Lung microvascular endothelial cell (primary cell): ENCODE measurements around the gene ANKRD2. TPM values are rescaled to one million over a fixed set of nuclear protein-coding genes. Genes with fewer than 3 reads are reported as not detected.
A peak's percentile ranks its signal among the peaks of the same experiment; 100 is the strongest.
"Not testable (repeated sequence)": the region's sequence is repeated elsewhere in the genome, so short reads cannot be mapped to it uniquely, and the experiment has no call there.

ENCODE experiments used
- DNase-seq, 2 donors: peaks; one replicate each; pipeline versions ENCODE4 v3.0.0 to v3.0.0-alpha.2; 2010; ENCODE audit warnings: low read depth in 2 of 2
- total RNA-seq: library from RNA; depleted of rRNA; stranded (reverse); fragments of >200 nt; gene quantifications from 2 replicates; pipeline ENCODE4 v1.2.1, GENCODE V29; 2014

The ANKRD2 gene
- total RNA-seq, 1 donor from 2014 or later: 0.20 TPM

DNA sequence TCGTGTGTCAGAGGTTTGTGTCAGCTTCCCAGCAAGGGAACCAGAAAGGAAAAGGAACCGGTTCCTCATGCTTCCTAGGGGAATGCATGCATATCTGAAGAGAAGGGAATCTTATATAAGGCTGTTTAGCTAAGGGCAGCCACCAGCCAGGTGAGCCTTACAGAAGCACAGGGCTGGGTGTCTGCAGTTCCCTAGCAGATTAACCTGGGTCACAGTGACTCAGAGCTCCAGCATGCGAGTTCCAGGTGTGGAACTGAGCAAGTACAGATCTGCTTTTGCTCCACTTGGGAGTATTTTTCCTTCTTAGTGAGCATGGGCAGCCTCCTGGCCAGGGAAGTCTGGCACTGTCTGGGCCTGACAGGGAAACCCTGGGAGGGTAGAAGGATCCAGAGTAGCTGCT lies 957 bp upstream of the ANKRD2 start:
- no peak for DNase-seq

DNA sequence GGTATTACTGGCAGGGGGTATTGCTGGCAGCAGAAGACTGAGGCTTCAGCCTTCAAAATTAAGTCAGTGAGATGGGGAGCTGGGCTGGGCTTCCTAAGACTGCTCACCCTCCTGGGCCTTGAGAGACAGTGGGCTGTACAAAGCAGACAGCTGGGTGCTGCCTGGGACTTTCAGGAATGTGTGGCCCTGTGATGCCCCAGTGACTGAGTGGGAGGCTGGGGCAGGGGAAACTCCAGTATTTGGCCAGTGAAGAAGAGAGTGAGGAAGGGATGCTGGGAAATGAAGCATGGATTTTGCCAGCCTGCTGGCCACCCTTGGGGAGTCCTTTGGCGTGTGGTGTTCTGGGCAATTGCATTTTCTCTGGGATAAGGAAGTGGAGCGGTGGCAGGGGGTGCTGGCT lies 442 bp downstream of the ANKRD2 start:
- DNase-seq: no peak

DNA sequence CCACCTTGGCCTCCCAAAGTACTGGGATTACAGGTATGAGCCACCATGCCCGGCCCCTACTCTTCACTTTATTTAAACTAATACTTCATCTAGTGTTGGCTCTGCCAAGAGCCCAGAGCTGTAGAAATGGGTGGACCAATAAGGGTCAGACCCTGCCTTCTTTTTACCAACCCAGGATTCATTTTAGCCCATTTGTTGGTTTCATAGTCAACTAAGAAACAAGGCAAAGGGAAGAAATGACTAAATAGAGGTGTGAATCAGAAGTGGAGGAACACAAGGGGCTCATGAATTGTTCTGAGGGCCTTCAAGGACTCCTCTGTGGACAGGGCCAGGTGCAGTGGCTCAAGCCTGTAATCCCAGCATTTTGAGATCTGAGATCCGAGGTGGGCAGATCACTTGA lies 1.1 kb downstream of the ANKRD2 start:
- no peak for DNase-seq

DNA sequence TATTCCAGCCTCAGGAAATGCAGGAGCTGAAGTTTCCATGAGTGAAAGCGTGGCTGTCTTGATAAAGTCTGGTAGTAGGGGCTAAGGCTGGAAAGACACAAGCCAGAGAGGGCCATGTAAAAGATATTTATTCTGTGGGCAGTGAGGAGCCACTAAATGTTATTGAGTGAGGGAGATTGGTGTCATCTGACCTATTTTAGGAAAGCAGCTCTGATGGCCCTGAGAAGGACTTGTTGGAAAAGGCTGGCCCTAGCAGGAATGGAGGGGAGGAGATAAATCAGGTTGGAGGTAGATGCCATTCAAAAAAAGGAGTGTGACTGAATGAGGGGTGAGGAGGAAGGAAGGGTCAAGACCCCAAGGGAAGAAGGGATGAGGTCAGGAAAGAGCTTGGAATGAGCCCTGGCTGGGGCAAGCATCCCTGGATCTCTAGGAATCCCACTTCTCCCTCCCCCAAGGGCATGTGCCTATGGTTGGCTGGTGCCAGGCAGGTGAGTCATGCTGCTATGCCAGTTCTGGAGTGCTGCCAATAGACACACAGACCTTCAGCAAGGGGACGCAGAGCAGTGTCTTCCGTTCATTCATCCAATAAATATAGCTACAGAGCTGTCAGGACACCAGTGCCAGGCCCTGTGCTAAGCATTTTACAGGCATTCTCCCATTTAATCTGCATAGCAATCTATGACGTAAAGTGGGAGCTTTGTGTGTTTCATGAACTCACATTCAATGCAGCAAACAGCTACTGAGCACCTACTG lies 2.0 kb downstream of the ANKRD2 start:
- peak; percentile 67 to 94 for DNase-seq

DNA sequence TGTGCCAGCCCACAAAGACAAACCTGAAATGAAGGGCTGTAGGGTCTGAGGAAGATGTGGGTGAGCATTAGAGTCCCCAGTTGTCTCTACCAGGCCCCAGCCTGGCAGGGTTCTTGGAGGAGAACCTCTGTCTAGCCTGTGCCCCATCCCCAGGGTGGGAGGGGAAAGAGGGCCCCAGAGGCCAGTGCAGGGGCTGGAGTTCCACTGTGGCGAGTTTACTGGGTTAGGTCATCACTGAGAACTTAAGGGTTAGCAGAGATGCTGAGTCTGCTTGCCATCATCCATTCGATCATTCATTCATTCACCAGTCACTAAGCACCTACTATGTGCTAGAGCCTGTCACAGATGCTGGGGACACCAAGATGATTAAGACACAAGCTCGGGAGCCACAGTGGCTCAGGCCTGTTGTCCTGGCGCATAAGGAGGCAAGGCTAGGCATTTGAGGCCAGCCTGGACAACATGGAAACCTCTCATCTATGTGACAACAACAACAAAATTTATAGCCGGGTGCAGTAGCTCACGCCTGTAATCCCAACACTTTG lies 2.6 kb downstream of the ANKRD2 start:
- no peak for DNase-seq

DNA sequence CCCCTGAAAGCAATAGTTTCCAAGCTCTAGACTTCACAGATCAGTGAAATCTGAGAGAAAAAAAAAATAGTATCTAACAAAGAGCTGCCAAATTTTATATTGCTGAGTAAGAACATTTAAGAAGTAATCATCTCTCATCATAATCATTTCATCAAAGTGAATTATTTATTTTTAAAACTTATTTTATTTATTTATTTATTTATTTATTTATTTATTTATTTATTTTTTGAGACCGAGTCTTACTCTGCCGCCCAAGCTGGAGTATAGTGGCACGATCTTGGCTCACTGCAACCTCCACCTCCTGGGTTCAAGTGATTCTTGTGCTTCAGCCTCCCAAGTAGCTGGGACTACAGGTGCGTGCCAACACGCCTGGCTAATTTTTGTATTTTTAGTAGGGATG lies 3.9 kb downstream of the ANKRD2 start:
- not testable (repeated sequence) for DNase-seq

DNA sequence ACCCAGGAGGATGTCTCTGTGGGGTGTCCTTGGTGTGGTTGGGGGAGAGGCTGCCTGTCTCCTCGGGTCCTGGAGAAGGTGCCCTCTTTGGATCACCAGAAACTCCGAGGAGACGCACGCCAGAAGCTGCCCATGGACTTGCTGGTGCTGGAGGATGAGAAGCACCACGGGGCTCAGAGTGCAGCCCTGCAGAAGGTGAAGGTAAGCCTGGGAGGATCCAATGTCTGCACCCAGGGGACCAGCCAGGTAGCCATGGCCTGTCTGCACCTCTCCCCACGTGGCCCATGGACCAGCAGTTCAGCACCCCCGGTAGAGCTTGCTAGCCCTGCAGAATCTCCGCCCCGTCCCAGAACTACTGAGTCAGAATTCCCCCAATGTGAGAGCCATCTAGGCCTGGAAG lies 5.1 kb downstream of the ANKRD2 start:
- DNase-seq: no peak

DNA sequence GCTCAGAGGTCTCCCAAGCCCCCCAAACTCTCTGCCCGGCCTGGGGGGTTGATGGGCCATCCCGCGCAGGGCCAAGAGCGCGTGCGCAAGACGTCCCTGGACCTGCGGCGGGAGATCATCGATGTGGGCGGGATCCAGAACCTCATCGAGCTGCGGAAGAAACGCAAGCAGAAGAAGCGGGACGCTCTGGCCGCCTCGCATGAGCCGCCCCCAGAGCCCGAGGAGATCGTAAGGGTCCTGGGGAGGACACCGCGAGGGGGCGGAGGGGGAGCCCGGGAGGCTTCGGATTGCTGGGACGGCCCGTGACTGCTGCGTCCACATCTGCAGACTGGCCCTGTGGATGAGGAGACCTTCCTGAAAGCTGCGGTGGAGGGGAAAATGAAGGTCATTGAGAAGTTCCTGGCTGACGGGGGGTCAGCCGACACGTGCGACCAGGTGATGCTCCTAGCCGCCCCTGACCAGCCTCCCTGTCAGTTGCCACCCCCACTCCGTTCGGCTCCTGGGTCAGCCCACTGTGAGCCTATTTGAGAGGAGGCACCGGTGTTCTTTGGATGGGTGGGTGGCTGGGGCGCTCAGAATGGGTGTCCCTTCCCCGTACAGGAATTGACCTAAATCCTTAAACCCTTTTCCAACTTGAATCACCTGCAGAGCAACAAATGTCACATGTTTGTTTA lies 5.7 kb downstream of the ANKRD2 start:
- no peak for DNase-seq

DNA sequence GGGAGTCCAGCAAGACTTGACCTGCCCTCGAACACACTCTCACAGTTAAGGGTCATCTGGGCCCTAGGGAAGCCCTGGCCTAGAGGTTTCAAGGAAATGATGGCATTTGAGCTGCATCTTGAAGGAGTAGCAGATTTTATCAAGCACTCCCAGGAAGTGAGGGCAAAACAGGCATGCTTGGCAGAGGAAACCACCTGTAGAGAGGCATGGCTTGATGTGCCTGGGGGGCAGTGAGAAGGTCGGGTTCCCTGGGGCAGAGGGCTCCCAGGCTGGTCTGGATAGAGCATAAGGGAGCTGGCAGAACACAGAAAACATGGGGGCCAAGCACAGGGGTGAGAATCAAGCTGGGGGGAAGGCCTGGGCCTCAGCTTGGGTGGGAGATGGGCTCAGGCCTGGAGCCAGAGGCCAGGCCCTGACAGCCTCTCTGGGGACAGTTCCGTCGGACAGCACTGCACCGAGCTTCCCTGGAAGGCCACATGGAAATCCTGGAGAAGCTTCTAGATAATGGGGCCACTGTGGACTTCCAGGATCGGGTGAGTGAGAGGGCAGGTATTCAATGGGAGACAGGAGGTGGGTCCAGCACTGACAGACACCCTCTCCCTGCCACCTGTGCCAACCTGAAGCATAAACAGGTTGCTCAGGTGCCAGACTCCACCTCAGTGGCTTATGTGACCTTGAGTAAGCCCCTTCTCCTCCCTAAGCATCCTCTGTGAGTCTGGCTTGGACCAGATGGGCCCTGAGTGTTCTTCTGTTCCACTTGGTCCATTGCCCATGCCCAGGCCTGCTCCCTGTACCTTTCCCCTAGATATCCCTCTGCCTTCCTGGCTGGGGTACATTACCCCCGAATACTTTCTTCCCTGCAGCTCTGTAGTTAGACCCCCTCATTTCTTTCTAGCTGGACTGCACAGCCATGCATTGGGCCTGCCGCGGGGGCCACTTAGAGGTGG lies 8.1 kb downstream of the ANKRD2 start:
- DNase-seq: no peak

DNA sequence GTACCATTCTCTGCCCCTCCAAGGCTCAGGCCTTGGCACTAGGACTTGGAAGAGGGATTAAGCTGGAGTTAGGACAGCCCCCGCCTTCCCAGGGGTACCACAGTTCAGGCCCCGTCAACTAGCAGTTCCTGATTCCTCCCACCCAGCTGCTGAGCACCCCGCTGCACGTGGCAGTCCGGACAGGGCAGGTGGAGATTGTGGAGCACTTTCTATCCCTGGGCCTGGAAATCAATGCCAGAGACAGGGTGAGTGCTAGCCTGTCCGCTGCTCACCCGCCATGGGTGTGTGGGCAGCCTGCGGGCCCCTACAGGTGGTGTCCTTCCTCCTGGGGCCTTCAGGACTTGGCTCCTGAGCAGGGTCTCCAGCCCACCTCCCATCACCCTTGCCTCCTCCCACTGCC lies 9.6 kb downstream of the ANKRD2 start:
- DNase-seq: no peak

DNA sequence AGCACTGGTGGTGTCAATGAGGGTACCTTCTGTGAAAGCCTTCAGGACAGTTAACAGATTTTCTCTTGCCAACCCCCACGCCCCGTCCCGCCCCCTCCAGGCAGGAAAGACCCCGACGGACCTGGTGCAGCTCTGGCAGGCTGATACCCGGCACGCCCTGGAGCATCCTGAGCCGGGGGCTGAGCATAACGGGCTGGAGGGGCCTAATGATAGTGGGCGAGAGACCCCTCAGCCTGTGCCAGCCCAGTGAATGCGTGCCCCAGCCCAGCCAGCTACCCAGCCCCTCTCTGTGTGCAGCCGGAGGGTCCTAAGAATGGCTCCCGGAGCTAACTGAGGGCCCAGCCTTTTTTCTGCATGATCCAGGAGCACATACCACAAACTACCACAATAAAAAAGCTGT lies 10.9 kb downstream of the ANKRD2 start:
- DNase-seq: no peak

DNA sequence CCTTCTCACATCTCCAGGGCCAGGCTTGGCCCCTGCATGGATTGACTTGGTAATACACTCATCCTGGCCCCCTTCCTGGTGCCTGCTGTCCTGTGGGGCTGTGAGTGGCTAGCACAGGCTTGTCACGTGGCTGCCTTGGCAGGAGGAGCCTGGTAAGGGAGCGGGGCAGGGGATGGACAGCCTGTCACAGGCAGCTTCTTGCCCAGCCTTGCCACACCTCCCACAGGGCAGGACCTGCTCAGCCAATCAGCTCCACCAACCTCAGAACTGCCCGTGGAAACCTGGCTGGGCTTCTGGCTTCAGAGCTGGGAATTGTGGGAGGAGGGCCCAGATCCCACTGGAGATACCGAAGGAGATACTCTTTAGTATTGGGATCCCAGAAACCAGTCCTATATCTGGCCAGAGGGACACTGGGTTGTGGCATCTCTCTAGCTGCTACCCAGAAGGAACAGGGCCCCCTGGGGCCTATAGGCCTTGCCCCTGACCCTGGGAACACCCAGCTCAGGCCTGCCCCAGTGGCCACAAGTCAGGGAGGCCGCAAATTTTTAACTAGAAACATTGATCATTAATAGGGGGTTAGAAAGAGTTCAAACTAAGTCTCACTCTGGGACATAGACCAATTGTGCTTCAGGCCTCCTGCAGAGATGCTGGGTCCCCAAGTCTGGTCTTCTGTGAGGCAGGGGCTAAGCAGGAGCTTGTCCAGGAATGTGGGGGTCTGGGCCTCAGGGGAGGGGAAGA lies 11.7 kb downstream of the ANKRD2 start, which contains the start of gene HOGA1:
HOGA1 (plus strand) TSS at position 330 of the 738 bp plus-strand sequence; CDS start at position 645, 315 bp downstream.
- DNase-seq: peak; percentile 54 to 81

DNA sequence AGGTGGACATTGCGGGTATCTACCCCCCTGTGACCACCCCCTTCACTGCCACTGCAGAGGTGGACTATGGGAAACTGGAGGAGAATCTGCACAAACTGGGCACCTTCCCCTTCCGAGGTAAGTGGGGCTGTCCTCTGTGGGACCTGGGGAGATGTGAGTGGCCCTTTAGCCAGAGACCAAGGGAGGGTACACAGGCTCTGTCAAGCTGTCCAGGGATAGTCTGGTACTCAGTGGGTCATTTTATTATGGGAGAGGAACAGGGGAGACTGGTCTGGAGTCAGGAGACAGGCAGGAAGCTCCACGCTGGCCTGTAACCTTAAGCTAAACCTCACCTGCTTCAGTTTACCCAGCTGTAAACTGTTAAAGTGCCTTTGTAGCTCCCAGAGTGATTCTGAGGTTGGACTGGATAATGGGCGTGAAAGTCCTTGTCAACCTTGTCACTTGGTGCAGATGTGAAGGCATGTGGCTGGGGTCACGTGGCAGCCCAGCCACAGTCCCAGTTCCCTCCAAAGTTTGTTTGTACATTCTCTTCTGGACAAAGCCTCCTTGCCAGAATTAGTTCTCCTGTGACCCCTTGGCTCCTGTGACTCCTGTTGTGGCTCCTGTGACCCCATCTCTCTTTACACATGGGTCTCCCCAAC lies 12.3 kb downstream of the ANKRD2 start:
- DNase-seq: no peak

DNA sequence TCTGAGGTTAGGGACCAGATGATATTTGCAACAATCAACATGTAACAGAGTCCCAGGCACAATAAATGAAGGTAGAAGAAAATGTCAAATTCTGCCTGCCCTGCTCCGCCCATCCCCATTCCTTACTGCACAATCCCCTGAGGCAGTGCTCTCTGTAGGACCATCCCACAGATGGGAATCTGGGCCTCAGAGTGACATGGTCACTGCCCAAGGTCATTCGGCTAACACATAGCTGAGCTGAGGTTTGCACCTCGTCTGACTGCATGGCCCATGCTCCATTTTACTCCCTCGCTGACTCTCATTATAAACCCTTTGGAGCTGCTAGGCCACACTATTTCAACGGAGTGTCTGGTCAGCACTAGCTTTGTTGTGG lies 12.8 kb downstream of the ANKRD2 start:
- DNase-seq: no peak

DNA sequence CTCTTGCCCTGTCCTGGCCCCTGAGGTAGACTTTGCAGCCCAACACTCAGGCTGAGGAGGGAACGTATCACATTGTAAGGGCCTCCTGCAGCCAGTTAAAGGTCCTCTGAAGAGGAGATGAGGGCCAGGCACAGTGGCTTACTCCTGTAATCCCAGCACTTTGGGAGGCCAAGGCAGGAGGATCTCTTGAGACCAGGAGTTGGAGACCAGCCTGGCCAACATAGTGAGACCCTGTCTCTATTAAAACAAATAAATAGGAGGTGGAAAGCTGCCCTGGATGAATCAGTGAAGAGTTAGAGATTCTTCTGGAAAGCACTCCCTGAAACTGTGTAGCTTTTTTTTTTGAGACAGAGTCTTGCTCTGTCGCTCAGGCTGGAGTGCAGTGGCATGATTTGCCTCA lies 14.6 kb downstream of the ANKRD2 start:
- no peak for DNase-seq

DNA sequence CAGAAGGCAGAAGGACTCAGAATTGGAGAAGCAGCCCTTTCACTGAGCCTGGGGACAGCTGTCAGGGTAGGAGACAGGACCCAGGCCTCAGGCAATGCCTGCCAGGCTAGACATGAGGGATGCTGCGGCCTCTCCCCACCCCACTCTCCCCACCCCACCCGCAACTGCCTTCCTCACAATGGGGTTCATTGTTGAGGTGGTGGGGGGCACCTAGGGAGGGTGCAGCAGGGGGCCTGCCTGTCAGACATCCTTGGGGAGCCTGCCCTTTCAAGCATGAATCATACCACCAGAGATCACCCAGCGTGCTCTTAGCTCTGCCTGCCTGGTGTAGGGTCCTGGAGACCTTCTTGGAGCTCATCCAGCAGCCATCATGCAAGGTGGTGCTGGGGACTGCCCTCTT lies 16.9 kb downstream of the ANKRD2 start, which contains the start of gene C10orf62:
C10orf62 (plus strand) TSS at position 243 of the 400 bp plus-strand sequence. CDS start 177 bp downstream, outside the sequence.
- DNase-seq: no peak

DNA sequence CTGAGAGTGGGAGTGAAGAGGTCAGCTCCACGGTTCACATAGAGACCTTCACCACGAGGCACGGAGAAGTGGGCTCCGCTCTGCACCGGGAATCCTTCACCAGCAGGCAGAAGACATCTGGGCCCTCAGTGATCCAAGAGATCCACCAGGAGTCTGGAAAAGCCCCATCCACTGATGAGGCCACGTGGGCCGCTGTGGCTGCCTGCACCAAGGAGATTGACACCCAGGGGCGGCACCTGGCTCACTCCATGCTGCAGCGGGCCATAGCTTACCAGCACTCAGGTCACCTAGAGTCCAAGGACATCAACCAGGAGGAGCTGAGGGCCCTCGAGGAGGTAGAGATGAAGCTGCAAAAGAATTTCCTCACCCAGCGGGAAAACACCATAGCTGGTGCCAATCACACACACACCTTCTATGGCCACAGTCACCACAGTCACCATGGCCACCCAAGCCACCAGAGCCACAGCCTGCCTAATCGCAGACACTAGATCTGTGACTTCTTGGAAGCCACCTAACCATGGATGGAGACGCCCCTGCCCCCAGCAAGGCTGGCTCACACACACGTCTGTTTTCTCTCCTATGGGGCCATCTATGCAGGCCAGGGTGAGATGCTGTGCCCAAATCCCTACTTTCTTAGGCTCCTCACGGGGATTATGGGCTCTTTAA lies 17.6 kb downstream of the ANKRD2 start:
- no peak for DNase-seq

DNA sequence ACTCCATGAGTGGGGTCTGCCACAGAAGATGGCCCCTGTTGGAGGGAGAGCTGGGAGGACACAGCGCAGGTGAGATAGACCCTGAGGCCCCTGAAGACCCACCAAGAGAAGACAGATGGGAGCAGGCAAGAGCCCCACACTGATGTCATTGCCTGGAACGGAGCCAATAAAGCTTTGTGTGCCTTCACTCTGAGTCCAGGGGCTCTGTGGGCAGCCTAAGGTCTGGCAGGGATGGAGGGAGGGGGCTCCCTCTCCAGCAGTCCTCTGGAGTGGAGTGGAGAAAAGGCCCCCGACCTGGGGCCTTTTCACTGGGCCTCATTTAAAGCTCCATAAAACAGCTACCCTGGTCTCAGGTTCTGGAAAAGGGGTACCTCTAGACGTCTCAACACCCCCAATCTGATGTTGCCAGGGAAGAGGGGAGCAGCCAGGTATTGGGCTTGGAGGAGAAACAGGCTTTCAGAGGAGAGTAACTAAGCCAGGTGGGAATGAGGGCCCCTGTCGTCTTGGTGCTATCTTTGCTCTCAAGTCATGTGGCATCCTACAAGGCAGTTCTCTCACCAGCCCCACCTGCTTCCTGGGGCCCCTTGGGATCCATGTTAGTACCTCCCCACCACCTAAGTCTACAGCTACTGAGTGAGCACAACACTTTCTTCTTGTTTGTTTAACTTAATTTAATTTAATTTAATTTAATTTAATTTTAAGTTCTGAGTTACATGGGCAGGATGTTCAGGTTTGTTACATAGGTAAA lies 18.3 kb downstream of the ANKRD2 start:
- no peak for DNase-seq

DNA sequence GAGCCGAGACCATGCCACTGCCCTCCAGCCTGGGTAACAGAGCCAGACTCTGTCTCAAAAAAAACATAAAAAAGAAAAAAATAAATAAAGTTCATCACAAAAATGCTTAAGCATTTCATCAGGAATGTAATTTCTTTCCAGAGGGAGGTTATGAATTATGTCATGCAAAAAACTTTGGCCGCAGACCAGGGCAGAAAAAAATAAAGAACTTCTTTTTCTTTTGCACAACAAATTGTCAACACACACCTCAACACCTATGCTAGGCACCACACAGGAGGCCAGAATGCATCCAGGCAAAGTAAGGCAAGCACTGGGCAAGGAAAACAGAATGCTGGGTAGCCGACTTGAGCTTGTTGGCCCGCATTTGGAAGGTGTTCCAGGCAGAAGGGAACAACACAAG lies 20.8 kb downstream of the ANKRD2 start:
- no peak for DNase-seq
